Keratinocyte (primary cell): ENCODE results near the gene SCLY. TPM values are rescaled to one million over a fixed set of nuclear protein-coding genes. Genes with fewer than 3 reads are reported as not detected.

ENCODE experiments used
- DNase-seq: peaks from one replicate; pipeline ENCODE4 v3.0.0-alpha.2; 2011; ENCODE audit warnings: low read depth, missing footprints, low spot score
- FAIRE-seq: peaks from 2 replicates; lab custom pipeline; 2011; peaks lifted over from hg19 to GRCh38; lab: Jason Lieb, UNC
- H2AFZ ChIP-seq: 2 replicates; pipeline ENCODE4 v1.6.0; 2012; ENCODE audit warnings: low read length, control low read depth, inconsistent platforms; ENCODE audit not compliant: control insufficient read depth
- H3K27ac ChIP-seq: 2 replicates; pipeline ENCODE4 v1.5.1; 2011; ENCODE audit warnings: low read length; ENCODE audit not compliant: control insufficient read depth, insufficient read depth
- H3K27me3 ChIP-seq: 3 replicates; pipeline ENCODE4 v1.6.0; 2011; ENCODE audit warnings: low read length; ENCODE audit not compliant: control insufficient read depth, insufficient read depth; ENCODE audit errors: extremely low read depth
- H3K36me3 ChIP-seq, 2 experiments: 2 replicates in 1 of 2; 3 replicates in 1 of 2; pipeline ENCODE4 v1.5.1; 2011; ENCODE audit warnings: low read length in 2 of 2, mild to moderate bottlenecking in 1 of 2; ENCODE audit not compliant: control insufficient read depth in 2 of 2, insufficient read depth in 2 of 2; ENCODE audit errors: extremely low read depth in 1 of 2
- H3K4me1 ChIP-seq: 3 replicates; pipeline ENCODE4 v1.5.1; 2011; ENCODE audit warnings: low read length; ENCODE audit not compliant: control insufficient read depth, insufficient read depth; ENCODE audit errors: extremely low read depth
- H3K4me2 ChIP-seq: 3 replicates; pipeline ENCODE4 v1.6.0; 2011; ENCODE audit warnings: low read depth, low read length; ENCODE audit not compliant: control insufficient read depth, insufficient read depth; ENCODE audit errors: extremely low read depth
- H3K4me3 ChIP-seq, 3 experiments: fragments of 200-600 bp in 1 of 3; sonication (generic) in 1 of 3; 2 replicates in 2 of 3; 3 replicates in 1 of 3; pipeline ENCODE4 v1.5.1; 2011 to 2016; ENCODE audit warnings: low read length in 3 of 3, mild to moderate bottlenecking in 3 of 3, control low read depth in 2 of 3, inconsistent platforms in 1 of 3, low read depth in 1 of 3, mixed read lengths in 1 of 3, mixed run types in 1 of 3, moderate library complexity in 1 of 3; ENCODE audit not compliant: control insufficient read depth in 2 of 3, insufficient read depth in 2 of 3; ENCODE audit errors: extremely low read depth in 1 of 3
- H3K79me2 ChIP-seq: 2 replicates; pipeline ENCODE4 v1.6.0; 2012; ENCODE audit warnings: low read length; ENCODE audit not compliant: control insufficient read depth, insufficient read depth
- H3K9ac ChIP-seq: 3 replicates; pipeline ENCODE4 v1.6.0; 2011; ENCODE audit warnings: low read length; ENCODE audit not compliant: control insufficient read depth, insufficient read depth; ENCODE audit errors: extremely low read depth
- H3K9me1 ChIP-seq: 3 replicates; pipeline ENCODE4 v1.6.0; 2011; ENCODE audit warnings: low read length; ENCODE audit not compliant: control insufficient read depth, insufficient read depth; ENCODE audit errors: extremely low read depth
- H3K9me3 ChIP-seq: 2 replicates; pipeline ENCODE4 v1.5.1; 2012; ENCODE audit warnings: low read depth, low read length; ENCODE audit not compliant: control insufficient read depth
- H4K20me1 ChIP-seq: 3 replicates; pipeline ENCODE4 v1.6.0; 2011; ENCODE audit warnings: low read length; ENCODE audit not compliant: control insufficient read depth, insufficient read depth; ENCODE audit errors: extremely low read depth
- EZH2 ChIP-seq: IDR thresholded peaks from one replicate; pipeline ENCODE4 v1.6.1; 2012; ENCODE audit warnings: inconsistent platforms, mild to moderate bottlenecking, low read length, moderate library complexity
- dilution Hi-C: fragments of 300-500 bp; cut with MboI; formaldehyde crosslinking; loops from one replicate; pipeline ENCODE4 v1.7.0; 2020; ENCODE audit warnings: low sequenced_read_pairs; ENCODE audit not compliant: extremely low pct_ligation_motif_present
- polyA plus RNA-seq, 5 experiments: library from polyadenylated mRNA; depleted of rRNA in 3 of 5; stranded (reverse) in 3 of 5; stranded (forward) in 1 of 5; unstranded in 1 of 5; fragments of >200 nt; gene quantifications; 1 replicate in 1 of 5; 2 replicates in 3 of 5; 3 replicates in 1 of 5; pipeline versions ENCODE4 v1.2.1 to v1.2.3, GENCODE V29; 2011 to 2012; ENCODE audit warnings: missing spikeins in 2 of 5, low read depth in 1 of 5, low replicate concordance in 1 of 5
- TF ChIP-seq, protein P1 (sequence below), 3 experiments: IDR thresholded peaks in 1 of 3; conservative IDR thresholded peaks in 1 of 3; optimal IDR thresholded peaks in 1 of 3; 2 replicates in 2 of 3; 3 replicates in 1 of 3; pipeline versions ENCODE3 to v1.5.1; 2011; ENCODE audit warnings: low read length in 3 of 3, mild to moderate bottlenecking in 3 of 3, moderate library complexity in 2 of 3, control low read depth in 1 of 3, inconsistent platforms in 1 of 3; ENCODE audit not compliant: insufficient read depth in 2 of 3; ENCODE audit errors: extremely low read depth in 1 of 3

SCLY gene
- polyA plus RNA-seq, 1 donor (not counting 4 experiments of a cell fraction or from before 2014, with no cell fraction given), result 11.8 TPM

DNA sequence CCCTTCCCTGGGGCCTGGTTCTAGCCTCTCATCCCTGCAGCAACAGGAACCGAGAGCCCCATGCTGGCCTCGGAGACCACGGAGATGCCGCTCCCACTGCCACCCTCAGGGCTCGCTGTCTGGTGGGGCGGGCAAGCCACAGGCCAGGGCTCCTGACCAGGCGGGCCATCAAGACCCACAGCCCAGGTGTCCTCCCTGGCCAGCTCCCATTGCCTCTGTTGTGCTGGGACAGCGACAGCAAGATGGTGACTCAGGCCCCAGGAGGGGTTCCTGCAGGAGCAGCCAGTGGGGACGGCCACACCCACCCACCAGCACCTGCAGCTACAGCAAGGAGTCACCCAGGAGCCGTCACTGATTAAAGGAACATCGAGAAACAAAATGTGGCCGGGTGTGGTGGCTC, 85.0 kb downstream of the SCLY start:
- Histone ChIP-seq H3K79me2 (no peaks in the 10 kb centered on the region), H3K9me3 (no peaks in the 10 kb centered on the region), H4K20me1 (no peaks in the 10 kb centered on the region), H2AFZ (no peak overlapping the region), H3K9me1 (no peaks in the 10 kb centered on the region), H3K27ac (no peak overlapping the region), H3K36me3 (no peaks in the 10 kb centered on the region), H3K9ac (no peak overlapping the region), H3K4me1 (peaks cover 30% of the 10 kb centered on the region), H3K4me2 (no peak overlapping the region), H3K27me3 (no peaks in the 10 kb centered on the region), H3K4me3 (no peak overlapping the region)
- DNase-seq (no peak), FAIRE-seq (no peak)
- dilution Hi-C loops, result no loop called here
- no peak for TF ChIP-seq EZH2
- TF ChIP-seq, protein P1, sequence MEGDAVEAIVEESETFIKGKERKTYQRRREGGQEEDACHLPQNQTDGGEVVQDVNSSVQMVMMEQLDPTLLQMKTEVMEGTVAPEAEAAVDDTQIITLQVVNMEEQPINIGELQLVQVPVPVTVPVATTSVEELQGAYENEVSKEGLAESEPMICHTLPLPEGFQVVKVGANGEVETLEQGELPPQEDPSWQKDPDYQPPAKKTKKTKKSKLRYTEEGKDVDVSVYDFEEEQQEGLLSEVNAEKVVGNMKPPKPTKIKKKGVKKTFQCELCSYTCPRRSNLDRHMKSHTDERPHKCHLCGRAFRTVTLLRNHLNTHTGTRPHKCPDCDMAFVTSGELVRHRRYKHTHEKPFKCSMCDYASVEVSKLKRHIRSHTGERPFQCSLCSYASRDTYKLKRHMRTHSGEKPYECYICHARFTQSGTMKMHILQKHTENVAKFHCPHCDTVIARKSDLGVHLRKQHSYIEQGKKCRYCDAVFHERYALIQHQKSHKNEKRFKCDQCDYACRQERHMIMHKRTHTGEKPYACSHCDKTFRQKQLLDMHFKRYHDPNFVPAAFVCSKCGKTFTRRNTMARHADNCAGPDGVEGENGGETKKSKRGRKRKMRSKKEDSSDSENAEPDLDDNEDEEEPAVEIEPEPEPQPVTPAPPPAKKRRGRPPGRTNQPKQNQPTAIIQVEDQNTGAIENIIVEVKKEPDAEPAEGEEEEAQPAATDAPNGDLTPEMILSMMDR (optimal IDR thresholded peaks at IDR 0.05 in 1 of 3, IDR thresholded peaks at IDR 0.05 in 1 of 3, conservative IDR thresholded peaks at IDR 0.05 in 1 of 3; ENCODE audit: extremely low read depth in 1 of 3, insufficient read depth in 2 of 3, low read length in 3 of 3), result no peak

DNA sequence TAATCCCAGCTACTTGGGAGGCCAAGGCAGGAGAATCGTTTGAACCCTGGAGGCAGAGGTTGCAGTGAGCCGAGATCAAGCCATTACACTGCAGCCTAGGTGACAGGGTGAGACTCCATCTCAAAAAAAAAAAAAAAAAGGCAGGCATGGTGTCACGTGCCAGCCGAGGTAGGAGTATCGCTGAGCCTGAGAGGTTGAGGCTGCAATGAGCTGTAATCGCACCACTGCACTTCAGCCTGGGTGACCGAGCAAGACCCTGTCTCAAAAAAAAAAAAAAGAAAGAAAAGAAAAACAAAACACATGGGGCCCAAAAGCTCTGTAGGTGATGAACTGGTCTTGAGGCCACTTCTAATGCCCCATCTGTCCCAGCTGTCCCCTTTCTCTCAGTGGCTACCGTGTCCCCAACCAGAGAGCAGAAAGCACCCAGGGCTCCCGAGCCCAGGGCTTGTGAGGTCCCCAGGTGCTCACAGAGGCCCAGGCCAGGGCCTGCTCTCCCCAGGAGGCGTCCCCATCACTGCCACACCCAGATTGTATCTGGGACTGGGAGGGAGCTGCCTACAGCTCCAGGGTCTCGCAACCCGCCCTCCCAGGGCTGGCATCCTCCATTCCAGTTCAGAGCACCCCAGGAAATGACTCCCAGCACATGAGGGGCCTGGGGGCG, 86.2 kb downstream of the SCLY start:
- Histone ChIP-seq H3K27ac (no peak overlapping the region), H3K27me3 (no peaks in the 10 kb centered on the region), H3K36me3 (no peaks in the 10 kb centered on the region), H3K4me1 (peaks cover 20% of the 10 kb centered on the region), H3K79me2 (no peaks in the 10 kb centered on the region), H3K9ac (no peak overlapping the region), H2AFZ (no peak overlapping the region), H3K4me3 (no peak overlapping the region), H3K9me3 (no peaks in the 10 kb centered on the region), H3K4me2 (no peak overlapping the region), H4K20me1 (no peaks in the 10 kb centered on the region), H3K9me1 (no peaks in the 10 kb centered on the region)
- DNase-seq (no peak), FAIRE-seq (no peak)
- dilution Hi-C loops, result no loop called here
- TF ChIP-seq, protein P1 (optimal IDR thresholded peaks at IDR 0.05 in 1 of 3, IDR thresholded peaks at IDR 0.05 in 1 of 3, conservative IDR thresholded peaks at IDR 0.05 in 1 of 3; ENCODE audit: extremely low read depth in 1 of 3, insufficient read depth in 2 of 3, low read length in 3 of 3), result no peak
- TF ChIP-seq EZH2, result no peak
